Trophoblast cell (in vitro differentiated cells and primary cell): ENCODE measurements around the gene LINGO1.

ENCODE experiments used
- DNase-seq, 2 donors: peaks; one replicate each; pipeline ENCODE4 v3.0.0-alpha.2; 2016
- H2AFZ ChIP-seq: 2 replicates; pipeline ENCODE4 v1.6.1; 2013; ENCODE audit warnings: low read length, moderate library complexity, mild to moderate bottlenecking; ENCODE audit not compliant: insufficient read depth, poor library complexity
- H2AK5ac ChIP-seq: 2 replicates; pipeline ENCODE4 v1.6.1; 2013; ENCODE audit warnings: mild to moderate bottlenecking, low read length
- H2BK120ac ChIP-seq: 2 replicates; pipeline ENCODE4 v1.6.1; 2013; ENCODE audit warnings: low read length, mild to moderate bottlenecking, moderate library complexity; ENCODE audit not compliant: insufficient read depth, poor library complexity
- H2BK12ac ChIP-seq: 2 replicates; pipeline ENCODE4 v1.6.1; 2013; ENCODE audit warnings: mild to moderate bottlenecking, low read length, moderate library complexity
- H2BK5ac ChIP-seq: 2 replicates; pipeline ENCODE4 v1.6.1; 2013; ENCODE audit warnings: low read length, low read depth, moderate library complexity, mild to moderate bottlenecking; ENCODE audit not compliant: poor library complexity
- H3K14ac ChIP-seq: 2 replicates; pipeline ENCODE4 v1.6.1; 2013; ENCODE audit warnings: mild to moderate bottlenecking, low read length
- H3K18ac ChIP-seq: 2 replicates; pipeline ENCODE4 v1.6.1; 2013; ENCODE audit warnings: mild to moderate bottlenecking, low read length
- H3K23ac ChIP-seq: 2 replicates; pipeline ENCODE4 v1.6.1; 2013; ENCODE audit warnings: low read length
- H3K27ac ChIP-seq: 2 replicates; pipeline ENCODE4 v1.5.1; 2013; ENCODE audit warnings: low read depth, mild to moderate bottlenecking, inconsistent platforms, low read length, moderate library complexity
- H3K27me3 ChIP-seq: 2 replicates; pipeline ENCODE4 v1.6.1; 2013; ENCODE audit warnings: inconsistent platforms, mild to moderate bottlenecking, low read length, moderate library complexity; ENCODE audit not compliant: insufficient read depth
- H3K36me3 ChIP-seq, 2 experiments: 1 replicate in 1 of 2; 2 replicates in 1 of 2; pipeline ENCODE4 v1.6.1; 2013; ENCODE audit warnings: low read length in 2 of 2, mild to moderate bottlenecking in 2 of 2, moderate library complexity in 1 of 2; ENCODE audit not compliant: insufficient read depth in 2 of 2, control insufficient read depth in 1 of 2
- H3K4ac ChIP-seq: 2 replicates; pipeline ENCODE4 v1.6.1; 2013; ENCODE audit warnings: low read depth, mild to moderate bottlenecking, low read length, moderate library complexity
- H3K4me1 ChIP-seq, 2 experiments: 1 replicate in 1 of 2; 2 replicates in 1 of 2; pipeline ENCODE4 v1.6.1; 2013; ENCODE audit warnings: low read length in 2 of 2, mild to moderate bottlenecking in 2 of 2, moderate library complexity in 1 of 2; ENCODE audit not compliant: insufficient read depth in 2 of 2, control insufficient read depth in 1 of 2
- H3K4me2 ChIP-seq: 2 replicates; pipeline ENCODE4 v1.6.1; 2013; ENCODE audit warnings: inconsistent platforms, mild to moderate bottlenecking, low read length, moderate library complexity
- H3K4me3 ChIP-seq: 2 replicates; pipeline ENCODE4 v1.5.1; 2013; ENCODE audit warnings: mild to moderate bottlenecking, low read depth, low read length, inconsistent platforms
- H3K79me1 ChIP-seq: one replicate; pipeline ENCODE4 v1.6.1; 2013; ENCODE audit warnings: low read length
- H3K79me2 ChIP-seq: 2 replicates; pipeline ENCODE4 v1.6.1; 2013; ENCODE audit warnings: low read length, mild to moderate bottlenecking; ENCODE audit not compliant: control insufficient read depth, insufficient read depth, poor library complexity
- H3K9ac ChIP-seq: 2 replicates; pipeline ENCODE4 v1.6.1; 2013; ENCODE audit warnings: mild to moderate bottlenecking, low read length
- H3K9me3 ChIP-seq: 2 replicates; pipeline ENCODE4 v1.6.1; 2013; ENCODE audit warnings: low read depth, mild to moderate bottlenecking, control low read depth, inconsistent platforms, low read length; ENCODE audit not compliant: insufficient read depth
- H4K12ac ChIP-seq: 2 replicates; pipeline ENCODE4 v1.6.1; 2013; ENCODE audit warnings: low read depth, mild to moderate bottlenecking, low read length, moderate library complexity
- H4K8ac ChIP-seq: 2 replicates; pipeline ENCODE4 v1.6.1; 2013; ENCODE audit warnings: low read depth, mild to moderate bottlenecking, low read length, moderate library complexity
- H4K91ac ChIP-seq: one replicate; pipeline ENCODE4 v1.6.1; 2013; ENCODE audit warnings: low read depth, mild to moderate bottlenecking, low read length, moderate library complexity
- WGBS: extraction: QIAGEN DNeasy Blood & Tissue Kit; methylation state at CpG from one replicate; pipeline ENCODE4 v1.1.7; 2013; ENCODE audit warnings: missing lambda C conversion rate; ENCODE audit not compliant: insufficient read length, insufficient coverage; ENCODE audit errors: extremely low coverage; 5-methylcytosine and 5-hydroxymethylcytosine counted together

LINGO1 gene

GRCh38 chr15:77608774-77609173 lies 23.9 kb downstream of the LINGO1 start:
- no peak overlapping the region for H3K9ac ChIP-seq
- H2BK5ac ChIP-seq: no peak overlapping the region
- no peaks in the 10 kb centered on the region for H3K9me3 ChIP-seq
- H3K79me2 ChIP-seq: peaks cover 2% of the 10 kb centered on the region
- no peak overlapping the region for H3K4me3 ChIP-seq
- H3K4me1 ChIP-seq: peaks cover 14 to 21% of the 10 kb centered on the region in 2 experiments
- peaks cover 2% of the 10 kb centered on the region for H3K79me1 ChIP-seq
- no peak for DNase-seq
- WGBS: no CpG with 5 or more reads among the region's 6 CpGs
- no peak overlapping the region for H2BK12ac ChIP-seq
- no peak overlapping the region for H3K23ac ChIP-seq
- no peaks in the 10 kb centered on the region for H3K36me3 ChIP-seq
- no peak overlapping the region for H2AFZ ChIP-seq
- no peak overlapping the region for H3K14ac ChIP-seq
- H3K4me2 ChIP-seq: no peak overlapping the region
- H3K27ac ChIP-seq: no peak overlapping the region
- H4K12ac ChIP-seq: no peak overlapping the region
- no peak overlapping the region for H3K4ac ChIP-seq
- H4K91ac ChIP-seq: no peak overlapping the region
- no peak overlapping the region for H2BK120ac ChIP-seq
- H3K27me3 ChIP-seq: peaks cover 1% of the 10 kb centered on the region
- no peak overlapping the region for H3K18ac ChIP-seq
- no peak overlapping the region for H2AK5ac ChIP-seq
- H4K8ac ChIP-seq: no peak overlapping the region

- H4K91ac ChIP-seq: no peak overlapping the region
- no peak overlapping the region for H2BK5ac ChIP-seq
- no peaks in the 10 kb centered on the region for H3K9me3 ChIP-seq
- peaks cover 14 to 21% of the 10 kb centered on the region in 2 experiments for H3K4me1 ChIP-seq
- no peak overlapping the region for H2BK120ac ChIP-seq
- H3K4me2 ChIP-seq: no peak overlapping the region
- no CpG with 5 or more reads among the region's 5 CpGs for WGBS
- no peak overlapping the region for H3K23ac ChIP-seq
- H2AK5ac ChIP-seq: no peak overlapping the region
- H3K9ac ChIP-seq: no peak overlapping the region
- peaks cover 2% of the 10 kb centered on the region for H3K79me1 ChIP-seq
- no peak for DNase-seq
- no peak overlapping the region for H3K27ac ChIP-seq
- H3K79me2 ChIP-seq: peaks cover 2% of the 10 kb centered on the region
- H3K18ac ChIP-seq: no peak overlapping the region
- H3K36me3 ChIP-seq: no peaks in the 10 kb centered on the region
- no peak overlapping the region for H3K14ac ChIP-seq
- H3K4ac ChIP-seq: no peak overlapping the region
- no peak overlapping the region for H4K8ac ChIP-seq
- H3K4me3 ChIP-seq: no peak overlapping the region
- no peak overlapping the region for H4K12ac ChIP-seq
- no peak overlapping the region for H2AFZ ChIP-seq
- no peak overlapping the region for H2BK12ac ChIP-seq
- peaks cover 1% of the 10 kb centered on the region for H3K27me3 ChIP-seq
These were observed 24.8 kb downstream of the LINGO1 start for GRCh38 chr15:77607894-77608261.

DNA sequence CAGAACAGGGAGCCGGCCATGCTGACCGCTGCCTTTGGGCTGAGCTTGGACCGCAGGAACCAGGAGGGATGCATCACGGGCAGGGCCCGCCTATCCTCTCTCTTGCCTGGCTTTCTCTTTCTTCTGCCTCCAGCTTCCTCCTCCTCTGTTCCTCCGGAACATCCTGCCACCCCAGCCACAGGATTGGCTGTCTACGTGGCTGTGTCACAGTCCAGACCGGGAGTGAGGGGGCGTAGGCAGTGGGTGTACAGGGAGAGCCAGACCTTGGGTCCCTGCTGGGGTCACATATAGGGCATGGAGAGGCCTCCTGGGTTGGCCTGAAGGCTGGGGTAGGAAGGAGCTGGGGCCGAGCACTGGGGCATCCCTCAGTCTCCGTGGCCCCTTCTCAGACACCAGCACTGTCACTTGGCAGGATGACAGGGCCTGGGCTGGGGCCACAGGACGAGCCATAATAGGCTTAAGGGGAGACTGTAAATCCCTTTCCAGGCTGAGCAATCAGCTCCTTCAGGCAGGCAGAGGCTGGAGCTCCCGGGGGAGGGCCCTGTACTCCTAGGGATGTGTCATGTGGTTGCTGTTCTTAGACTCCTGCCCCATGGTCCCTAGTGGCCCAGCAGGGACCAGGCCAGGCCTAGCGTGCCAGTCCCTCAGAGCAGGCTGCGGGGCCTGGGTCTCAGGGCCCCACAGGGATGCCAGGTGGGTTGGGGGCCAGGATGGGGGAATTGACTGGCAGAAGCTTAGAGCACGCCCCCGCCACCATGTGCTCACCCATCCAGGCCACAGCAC lies 25.4 kb downstream of the LINGO1 start:
- H3K36me3 ChIP-seq: no peaks in the 10 kb centered on the region
- no peak overlapping the region for H3K4me3 ChIP-seq
- H2BK5ac ChIP-seq: no peak overlapping the region
- no peak for DNase-seq
- H3K27me3 ChIP-seq: peaks cover 1% of the 10 kb centered on the region
- no peak overlapping the region for H2BK12ac ChIP-seq
- peaks cover 2% of the 10 kb centered on the region for H3K79me1 ChIP-seq
- no CpG with 5 or more reads among the region's 17 CpGs for WGBS
- H3K23ac ChIP-seq: no peak overlapping the region
- H2AK5ac ChIP-seq: no peak overlapping the region
- H2BK120ac ChIP-seq: no peak overlapping the region
- H4K8ac ChIP-seq: no peak overlapping the region
- H2AFZ ChIP-seq: no peak overlapping the region
- no peak overlapping the region for H3K4me2 ChIP-seq
- H4K12ac ChIP-seq: no peak overlapping the region
- H3K9me3 ChIP-seq: no peaks in the 10 kb centered on the region
- no peak overlapping the region for H3K9ac ChIP-seq
- H3K79me2 ChIP-seq: peaks cover 2% of the 10 kb centered on the region
- H4K91ac ChIP-seq: peak overlapping the region; percentile 0
- H3K14ac ChIP-seq: no peak overlapping the region
- H3K4me1 ChIP-seq: peaks cover 14 to 21% of the 10 kb centered on the region in 2 experiments
- H3K18ac ChIP-seq: no peak overlapping the region
- no peak overlapping the region for H3K4ac ChIP-seq
- no peak overlapping the region for H3K27ac ChIP-seq

- Histone ChIP-seq H3K4me1 (peaks cover 14 to 21% of the 10 kb centered on the region in 2 experiments), H3K14ac (no peak overlapping the region), H2BK5ac (no peak overlapping the region), H3K79me1 (peaks cover 2% of the 10 kb centered on the region), H3K9me3 (no peaks in the 10 kb centered on the region), H3K4ac (no peak overlapping the region), H3K36me3 (no peaks in the 10 kb centered on the region), H3K23ac (no peak overlapping the region), H3K27ac (no peak overlapping the region), H3K9ac (no peak overlapping the region), H4K8ac (no peak overlapping the region), H2AFZ (no peak overlapping the region), H2BK12ac (peak overlapping the region; percentile 44), H3K4me2 (no peak overlapping the region), H4K91ac (peak overlapping the region; percentile 41), H2BK120ac (no peak overlapping the region), H3K4me3 (no peak overlapping the region), H3K27me3 (peaks cover 1% of the 10 kb centered on the region), H2AK5ac (no peak overlapping the region), H4K12ac (no peak overlapping the region), H3K79me2 (peaks cover 2% of the 10 kb centered on the region), H3K18ac (no peak overlapping the region)
- DNase-seq: no peak
- WGBS: no CpG with 5 or more reads among the region's 16 CpGs
These were observed 26.3 kb downstream of the LINGO1 start for GRCh38 chr15:77606142-77607034.
